ENCODE measurements around the gene EBI3. TPM values are rescaled to one million over a fixed set of nuclear protein-coding genes. Genes with fewer than 3 reads are reported as not detected.
A peak's percentile ranks its signal among the peaks of the same experiment; 100 is the strongest.

EBI3 gene
- total RNA-seq (10 to 100 TPM in 3 of 9 donors, 1 to 10 TPM in 5, under 1 TPM in 1; 0.44 to 18.0 (median 7.5) TPM), polyA plus RNA-seq (1 to 10 TPM; 1.4 to 5.7 (median 4.7) TPM)
- long read RNA-seq, donor 1, result 0 reads
- long read RNA-seq, donor 2, partial matches to known transcripts, result 0 of 2 reads
- long read RNA-seq, donor 2, other reads (novel, unspliced or antisense), result 0 of 2 reads
- long read RNA-seq, donor 3, result 0 reads
- long read RNA-seq, donor 4, partial matches to known transcripts, result 0 of 3 reads
- long read RNA-seq, donor 4, other reads (novel, unspliced or antisense), result 1 of 3 reads
- long read RNA-seq, donor 5, transcript EBI3-201 (5 exons, 1,186 nt), result major isoform, 10 of 11 reads
- long read RNA-seq, donor 5, partial matches to known transcripts, result 0 of 11 reads
- long read RNA-seq, donor 5, other reads (novel, unspliced or antisense), result 1 of 11 reads
- long read RNA-seq, donor 6, partial matches to known transcripts, result 0 of 3 reads
- long read RNA-seq, donor 6, other reads (novel, unspliced or antisense), result 1 of 3 reads
- long read RNA-seq, donor 7, result 0 reads
- long read RNA-seq, donor 8, result 0 reads
- long read RNA-seq, donor 9, result 0 reads
- long read RNA-seq, donor 10, result 0 reads

- H3K4me3 ChIP-seq, result no peak within 1 kb of the TSS
- peak in 4 of 7 donors; percentile 26 to 39 (median 35) for DNase-seq
- peaks cover 11% of the 10 kb centered on the region for H3K27me3 ChIP-seq
- no peak within 1 kb of the TSS for H3K27ac ChIP-seq
- H3K4me1 ChIP-seq (replicated peaks in 1 of 2), result no peaks in the 10 kb centered on the region
- 9 to 14% (median 12%) methylated on average over 15 to 19 of the region's 19 CpGs for WGBS, 4 donors
- intact Hi-C loops (cut with DNase I), result no loop called here
- no peaks in the 10 kb centered on the region for H3K9me3 ChIP-seq (replicated peaks in 1 of 3)
- TF ChIP-seq CTCF (IDR thresholded peaks at IDR 0.05), result no peak
- no peak for TF ChIP-seq POLR2A (IDR thresholded peaks at IDR 0.05)
- no peaks in the 10 kb centered on the region for H3K36me3 ChIP-seq (replicated peaks in 1 of 2)
Observed at GRCh38 chr19:4229179-4229931, at the start of gene EBI3. TSS of gene EBI3 (plus strand) at chr19:4229523. CDS start at chr19:4229551, 28 bp downstream.

- Histone ChIP-seq H3K4me3 (no peak overlapping the region), H3K36me3 (replicated peaks in 1 of 2) (peaks cover 0 to 29% of the 10 kb centered on the region in 2 donors), H3K27me3 (no peaks in the 10 kb centered on the region), H3K4me1 (replicated peaks in 1 of 2) (peaks cover 13 to 20% of the 10 kb centered on the region in 2 donors), H3K9me3 (replicated peaks in 1 of 3) (no peaks in the 10 kb centered on the region), H3K27ac (no peak overlapping the region)
- DNase-seq, result no peak
- intact Hi-C loops (cut with DNase I), result no loop called here
- 57 to 79% (median 66%) methylated on average over 2 of the region's 2 CpGs for WGBS, 4 donors
- TF ChIP-seq CTCF (IDR thresholded peaks at IDR 0.05) (no peak), POLR2A (IDR thresholded peaks at IDR 0.05) (no peak)
Observed at GRCh38 chr19:4181053-4181508, 48.2 kb upstream of the EBI3 start.

GRCh38 chr19:4182084-4182810 lies 47.1 kb upstream of the EBI3 start, which contains the start of the genes ANKRD24 and SIRT6:
TSS of gene ANKRD24 (plus strand) at chr19:4182689. CDS start at chr19:4186426, 3,737 bp downstream.
TSS of gene SIRT6 (minus strand) at chr19:4182563. CDS start at chr19:4182539, 24 bp downstream.
- Histone ChIP-seq H3K27ac (peak within 1 kb of the TSS in 4 of 5 donors; percentile 51 to 86 (median 64)), H3K4me1 (replicated peaks in 1 of 2) (peaks cover 13 to 20% of the 10 kb centered on the region in 2 donors), H3K9me3 (replicated peaks in 1 of 3) (no peaks in the 10 kb centered on the region), H3K4me3 (peak within 1 kb of the TSS; percentile 54 to 90 (median 70)), H3K36me3 (replicated peaks in 1 of 2) (peaks cover 0 to 25% of the 10 kb centered on the region in 2 donors), H3K27me3 (no peaks in the 10 kb centered on the region)
- no peak for TF ChIP-seq CTCF (IDR thresholded peaks at IDR 0.05)
- TF ChIP-seq POLR2A (IDR thresholded peaks at IDR 0.05), result peak in 1 of 2 donors; percentile 58
- 0 to 1% (median 1%) methylated on average over 13 to 58 of the region's 58 CpGs for WGBS, 4 donors
- peak; percentile 94 to 98 (median 96) for DNase-seq
- intact Hi-C loops (cut with DNase I), result no loop called here

Data from adrenal gland (tissue), 19 donors.